HEK293T (cell line): ENCODE data around the gene BAHCC1.

Experiments used
- ARNT ChIP-seq: fragments of 450-650 bp; IDR thresholded peaks from 2 replicates; pipeline ENCODE4 v1.6.1; 2017; ENCODE audit warnings: mild to moderate bottlenecking
- CTBP1 ChIP-seq: fragments of 450-650 bp; IDR thresholded peaks from 2 replicates; pipeline ENCODE4 v1.6.1; 2016; ENCODE audit warnings: borderline replicate concordance
- ELF4 ChIP-seq: fragments of 450-650 bp; IDR thresholded peaks from 2 replicates; pipeline ENCODE4 v1.6.1; 2017; ENCODE audit warnings: antibody characterized with exemption
- FOXA1 ChIP-seq: fragments of 450-650 bp; IDR thresholded peaks from 2 replicates; pipeline ENCODE4 v1.6.1; 2016; ENCODE audit warnings: mild to moderate bottlenecking
- FOXK2 ChIP-seq: fragments of 450-650 bp; IDR thresholded peaks from 2 replicates; pipeline ENCODE4 v1.6.1; 2016; ENCODE audit warnings: mild to moderate bottlenecking
- FOXM1 ChIP-seq: fragments of 450-650 bp; IDR thresholded peaks from 2 replicates; pipeline ENCODE4 v1.6.1; 2017; ENCODE audit warnings: mild to moderate bottlenecking, borderline replicate concordance
- HDGF ChIP-seq: fragments of 450-650 bp; IDR thresholded peaks from 2 replicates; pipeline ENCODE4 v1.6.1; 2017; ENCODE audit warnings: antibody characterized with exemption, borderline replicate concordance
- L3MBTL2 ChIP-seq: fragments of 450-650 bp; conservative IDR thresholded peaks from 2 replicates; pipeline ENCODE4 v1.6.1; 2016; ENCODE audit warnings: mild to moderate bottlenecking
- LEF1 ChIP-seq: fragments of 450-650 bp; IDR thresholded peaks from 2 replicates; pipeline ENCODE4 v1.6.1; 2017; ENCODE audit warnings: mild to moderate bottlenecking, borderline replicate concordance
- NFRKB ChIP-seq: fragments of 450-650 bp; IDR thresholded peaks from 2 replicates; pipeline ENCODE4 v1.6.1; 2016; ENCODE audit warnings: mild to moderate bottlenecking, moderate library complexity
- PKNOX1 ChIP-seq: fragments of 450-650 bp; IDR thresholded peaks from 2 replicates; pipeline ENCODE4 v1.6.1; 2016
- SP1 ChIP-seq: fragments of 450-650 bp; IDR thresholded peaks from 2 replicates; pipeline ENCODE4 v1.6.1; 2017
- TARDBP ChIP-seq: fragments of 450-650 bp; IDR thresholded peaks from 2 replicates; pipeline ENCODE4 v1.6.1; 2016
- ZNF384 ChIP-seq: fragments of 450-650 bp; IDR thresholded peaks from 2 replicates; pipeline ENCODE4 v1.6.1; 2016

GRCh38 chr17:81365148-81365600 lies 30.1 kb upstream of the BAHCC1 start:
- TF ChIP-seq SP1, result no peak
- TF ChIP-seq ELF4, result no peak
- TF ChIP-seq TARDBP, result no peak
- no peak for TF ChIP-seq FOXM1
- TF ChIP-seq L3MBTL2, result no peak
- TF ChIP-seq CTBP1, result no peak
- TF ChIP-seq LEF1, result no peak
- no peak for TF ChIP-seq PKNOX1
- no peak for TF ChIP-seq FOXK2
- TF ChIP-seq HDGF, result no peak
- TF ChIP-seq FOXA1, result no peak
- TF ChIP-seq ZNF384, result no peak
- no peak for TF ChIP-seq NFRKB
- TF ChIP-seq ARNT, result no peak
